Neural cell (in vitro differentiated cells): ENCODE data around the gene MTRR.

Experiments
- CTCF ChIP-seq: fragments of 450-650 bp; IDR thresholded peaks from 2 replicates; pipeline ENCODE4 v1.5.1; 2014; ENCODE audit warnings: antibody characterized with exemption, mild to moderate bottlenecking, moderate library complexity; ENCODE audit not compliant: poor library complexity, severe bottlenecking
- EZH2 ChIP-seq: fragments of 200-600, 300-800 bp; shearing (Covaris generic), sonication (generic); IDR thresholded peaks from 2 replicates; pipeline ENCODE4 v1.6.1; 2014; ENCODE audit warnings: antibody characterized with exemption, low read length, borderline replicate concordance, mild to moderate bottlenecking; ENCODE audit not compliant: insufficient read depth, poor library complexity, severe bottlenecking
- MXI1 ChIP-seq: fragments of 450-650 bp; conservative IDR thresholded peaks from 2 replicates; pipeline ENCODE4 v1.6.1; 2014; ENCODE audit warnings: antibody characterized with exemption, mild to moderate bottlenecking; ENCODE audit not compliant: poor library complexity, severe bottlenecking
- POLR2AphosphoS5 ChIP-seq: IDR thresholded peaks from 2 replicates; pipeline ENCODE4 v1.6.1; 2012
- RAD21 ChIP-seq: fragments of 450-650 bp; conservative IDR thresholded peaks from 2 replicates; pipeline ENCODE4 v1.6.1; 2014; ENCODE audit warnings: antibody characterized with exemption, mild to moderate bottlenecking, moderate library complexity
- REST ChIP-seq: IDR thresholded peaks from 2 replicates; pipeline ENCODE4 v1.6.1; 2012; ENCODE audit warnings: borderline replicate concordance
- TAF1 ChIP-seq: IDR thresholded peaks from 2 replicates; pipeline ENCODE4 v1.6.1; 2012; ENCODE audit warnings: low read depth

GRCh38 chr5:7846327-7846726 lies 22.6 kb upstream of the MTRR start:
- TF ChIP-seq POLR2AphosphoS5 (no peak), MXI1 (no peak), CTCF (no peak), EZH2 (no peak), RAD21 (no peak), TAF1 (no peak), REST (no peak)
